GM21390 (cell line): ENCODE data around the gene EXOC7.

ENCODE experiments used
- ATAC-seq: cut with Tn5 transposase; IDR thresholded peaks from one replicate; pipeline ENCODE4 v1.9.1; 2021; ENCODE audit not compliant: unreplicated experiment

Gene EXOC7

DNA sequence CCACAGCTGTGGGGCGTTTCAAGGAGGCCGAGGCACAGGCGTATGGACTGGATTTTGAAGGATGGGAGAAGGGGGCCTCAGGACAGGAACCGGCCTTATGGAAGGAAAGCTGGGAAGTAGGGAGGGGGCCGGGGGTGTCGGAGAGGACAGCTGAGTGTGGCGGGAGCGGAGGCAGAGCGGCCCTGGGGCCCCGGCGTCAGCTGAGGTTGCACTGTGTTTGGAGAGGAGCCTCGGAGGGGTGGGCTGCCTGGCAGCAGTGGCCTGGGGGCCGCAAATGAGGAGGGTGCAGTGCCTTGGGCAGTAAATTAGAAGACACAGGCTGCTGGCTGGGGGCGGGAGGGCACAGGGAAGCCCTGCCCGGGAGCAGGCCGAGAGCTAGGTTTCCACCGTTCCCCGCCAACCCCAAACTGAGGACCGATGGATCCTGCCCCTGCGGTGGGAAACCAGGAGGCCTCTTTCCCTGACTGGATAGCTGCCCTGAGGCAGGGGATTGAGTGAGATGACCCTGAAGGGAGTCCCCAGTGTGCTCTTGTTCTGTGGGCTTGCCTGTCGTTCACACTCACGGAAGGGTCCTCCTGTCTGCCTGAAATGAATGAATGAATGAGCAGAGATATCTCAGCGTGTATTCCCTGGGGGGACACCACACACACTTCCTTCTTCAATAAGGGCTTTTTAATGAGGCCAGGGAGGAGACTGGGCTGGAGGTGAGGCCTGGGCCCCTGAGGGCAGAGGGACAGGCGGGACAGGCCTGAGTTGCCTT lies 19.0 kb upstream of the EXOC7 start:
- ATAC-seq = no peak

DNA sequence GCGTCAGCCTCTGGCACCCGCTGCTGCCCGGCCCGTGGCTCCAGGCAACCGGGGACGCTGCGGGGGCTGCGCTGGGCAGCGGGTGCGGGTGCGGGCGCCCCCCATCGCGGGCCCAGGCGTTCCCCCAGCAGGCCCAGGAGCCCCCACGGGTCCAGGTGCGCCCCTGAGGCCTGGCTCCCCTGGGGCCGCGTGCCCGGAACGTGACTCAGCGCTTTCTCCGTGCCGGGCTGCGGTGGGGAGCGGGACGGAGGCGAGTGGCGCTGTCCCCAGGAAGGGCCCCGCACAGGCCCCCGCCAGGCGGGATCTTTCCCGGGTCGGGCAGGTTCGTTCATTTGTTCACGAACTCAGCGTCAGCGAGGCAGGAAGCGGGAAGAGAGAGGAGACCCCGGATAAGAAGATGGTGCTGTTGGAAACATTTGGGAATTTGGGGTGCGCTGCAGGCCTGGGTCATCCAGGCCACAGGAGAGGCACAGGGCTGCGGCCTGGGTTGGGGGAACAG lies 18.4 kb upstream of the EXOC7 start:
- no peak for ATAC-seq

GRCh38 chr17:76120658-76121008 lies 17.0 kb upstream of the EXOC7 start:
- no peak for ATAC-seq

- no peak for ATAC-seq
Measured at GRCh38 chr17:76119409-76120371, 16.1 kb upstream of the EXOC7 start.

DNA sequence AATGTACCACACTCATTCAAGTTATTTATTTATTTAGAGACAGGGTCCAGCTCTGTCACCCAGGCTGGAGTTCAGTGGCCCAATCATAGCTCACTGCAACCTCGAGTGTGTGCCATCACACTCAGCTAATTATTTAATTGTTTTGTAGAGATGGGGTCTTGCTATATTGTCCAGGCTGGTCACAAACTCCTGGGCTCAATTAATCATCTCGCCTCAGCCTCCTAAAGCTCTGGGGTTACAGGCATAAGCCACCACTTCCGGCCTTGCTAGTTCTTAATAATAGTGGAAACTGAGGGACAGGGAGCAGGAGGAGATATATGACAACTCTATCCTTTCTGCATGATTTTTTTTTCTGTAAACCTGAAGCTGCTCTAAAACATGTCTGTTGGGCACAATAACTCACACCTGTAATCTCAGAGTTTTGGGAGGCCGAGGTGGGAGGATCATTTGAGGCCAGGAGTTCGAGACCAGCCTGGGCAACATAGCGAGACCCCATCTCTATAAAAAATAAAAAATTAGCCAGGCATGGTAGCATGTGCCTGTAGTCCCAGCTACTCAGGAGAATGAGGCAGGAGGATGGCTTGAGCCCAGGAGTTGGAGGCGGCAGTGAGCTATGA lies 11.7 kb upstream of the EXOC7 start:
- ATAC-seq = no peak

DNA sequence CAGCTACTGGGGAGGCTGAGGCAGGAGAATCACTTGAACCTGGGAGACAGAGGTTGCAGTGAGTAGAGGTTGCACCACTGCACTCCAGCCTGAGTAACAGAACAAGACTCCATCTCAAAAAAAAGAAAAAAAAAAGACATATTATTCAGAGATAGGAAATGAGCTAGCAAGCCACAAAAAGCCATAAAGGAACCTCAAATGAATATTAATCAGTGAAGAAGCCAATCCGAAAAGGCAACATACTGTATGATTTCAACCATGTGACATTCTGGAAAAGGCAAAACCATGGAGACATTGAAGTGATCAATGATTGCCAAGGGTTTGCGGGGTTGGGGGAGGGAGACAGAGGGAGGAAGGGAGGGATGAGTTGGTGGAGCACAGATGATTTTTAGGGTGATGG lies 8.4 kb upstream of the EXOC7 start:
- ATAC-seq = no peak

- no peak for ATAC-seq
Measured at GRCh38 chr17:76107509-76107908, 3.9 kb upstream of the EXOC7 start.

DNA sequence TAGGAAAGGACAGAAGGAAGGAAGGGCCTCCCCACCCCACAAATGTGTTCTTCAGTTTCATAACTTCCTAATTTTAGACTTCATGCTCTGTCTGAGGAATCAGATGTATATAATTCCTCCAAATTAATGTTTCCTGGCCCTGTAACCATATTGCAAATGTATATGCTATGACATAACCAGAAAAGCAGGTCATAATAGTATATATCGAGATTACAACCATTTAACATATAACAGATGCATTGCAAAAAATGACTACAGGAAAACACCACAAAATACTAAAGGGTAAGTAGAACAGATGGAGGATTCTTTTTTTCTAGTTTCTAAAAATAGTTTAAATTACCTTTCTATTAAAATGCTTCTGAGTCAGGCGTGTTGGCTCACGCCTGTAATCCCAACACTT lies 3.1 kb upstream of the EXOC7 start:
- ATAC-seq = no peak

DNA sequence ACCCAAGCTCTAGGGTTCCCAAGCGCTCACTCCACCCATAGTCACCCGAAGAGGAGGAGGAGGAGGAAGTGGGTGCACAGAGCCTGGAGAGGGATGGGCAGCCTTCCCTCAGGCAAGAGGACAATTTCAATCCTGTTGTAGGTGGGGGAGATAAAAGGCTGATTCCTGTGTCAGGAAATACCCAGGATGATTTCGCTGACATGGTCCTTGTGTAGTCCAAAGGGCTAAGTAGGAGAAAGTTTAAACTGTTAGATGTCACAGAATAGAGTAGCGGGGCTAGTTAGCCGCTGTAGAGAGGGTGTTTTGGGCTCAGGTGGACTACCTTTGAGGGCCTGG lies 1.3 kb upstream of the EXOC7 start:
- no peak for ATAC-seq

DNA sequence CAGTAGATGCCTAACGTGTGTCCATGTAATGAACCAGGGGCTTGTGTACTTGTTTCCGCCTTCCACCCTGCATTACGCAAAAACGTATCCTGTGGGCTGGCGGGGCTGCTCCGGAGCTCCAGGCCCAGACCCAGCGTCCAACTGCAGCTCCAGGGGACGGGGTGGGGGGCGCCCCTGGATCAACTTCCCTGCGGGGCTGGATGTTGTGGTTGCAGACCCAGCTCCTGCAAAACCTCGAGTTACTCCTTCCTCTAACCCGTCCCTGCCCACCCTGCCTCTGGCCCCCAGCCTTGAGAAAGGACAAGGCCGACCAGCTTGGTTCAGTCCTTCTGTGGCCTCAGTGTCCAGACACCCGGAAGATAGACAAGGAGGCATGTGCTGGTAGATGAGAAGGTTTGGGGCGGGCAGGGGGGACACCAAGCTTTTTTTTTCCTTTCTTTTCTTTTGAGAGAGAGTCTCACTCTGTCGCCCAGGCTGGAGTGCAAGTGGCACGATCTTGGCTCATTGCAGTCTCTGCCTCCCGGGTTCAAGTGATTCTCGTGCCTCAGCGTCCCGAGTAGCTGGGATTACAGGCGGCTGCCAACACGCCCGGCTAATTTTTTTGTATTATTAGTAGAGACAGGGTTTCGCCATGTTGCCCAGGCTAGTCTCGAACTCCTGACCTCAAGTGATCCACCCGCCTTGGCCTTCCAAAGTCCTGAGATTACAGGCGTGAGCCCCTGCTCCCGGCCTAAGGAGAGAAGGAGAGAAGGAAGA lies 731 bp upstream of the EXOC7 start:
- peak; percentile 8 for ATAC-seq

DNA sequence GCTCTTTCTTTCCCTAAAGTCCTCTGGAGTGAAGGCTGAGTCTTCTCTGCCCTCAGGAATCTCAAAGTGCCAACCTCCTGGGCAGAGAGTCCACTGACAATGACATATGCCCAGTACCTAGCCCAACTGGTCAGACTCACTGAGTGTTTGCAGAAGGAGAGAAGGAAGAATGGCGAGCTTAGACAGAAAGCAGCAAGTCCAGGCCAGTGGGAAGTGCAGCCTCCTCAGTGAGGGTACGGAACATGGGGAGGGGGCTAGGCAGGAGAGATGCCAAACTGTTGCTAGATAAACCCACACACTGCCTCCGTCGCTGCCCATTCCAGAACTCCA lies 678 bp downstream of the EXOC7 start:
- no peak for ATAC-seq

DNA sequence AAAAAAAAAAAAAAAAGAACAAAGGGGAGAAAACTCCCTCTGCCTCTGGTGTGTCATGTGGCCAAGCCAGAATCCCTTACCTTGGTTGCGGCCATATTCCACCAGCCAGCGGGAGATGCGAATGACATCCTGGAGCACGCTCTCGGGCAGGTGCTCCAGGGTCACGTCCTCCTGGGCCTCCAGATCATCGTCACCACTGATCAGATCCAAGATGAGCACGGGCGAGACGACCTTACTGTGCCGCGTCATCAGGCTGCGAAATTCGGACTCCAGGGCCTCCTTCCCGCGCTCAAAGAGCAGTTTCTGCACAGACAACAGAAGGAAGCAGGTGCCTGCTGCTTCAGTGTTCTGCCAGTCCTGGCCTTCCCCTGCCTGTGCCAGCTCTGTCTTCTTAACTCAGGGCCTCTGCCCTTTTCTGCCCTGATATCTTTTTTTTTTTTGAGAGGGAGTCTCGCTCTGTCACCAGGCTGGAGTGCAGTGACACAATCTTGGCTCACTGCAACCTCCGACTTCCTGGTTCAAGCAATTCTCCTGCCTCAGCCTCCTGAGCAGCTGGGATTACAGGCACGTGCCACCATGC lies 5.8 kb downstream of the EXOC7 start:
- no peak for ATAC-seq

GRCh38 chr17:76095943-76096342 lies 7.6 kb downstream of the EXOC7 start:
- ATAC-seq = no peak

DNA sequence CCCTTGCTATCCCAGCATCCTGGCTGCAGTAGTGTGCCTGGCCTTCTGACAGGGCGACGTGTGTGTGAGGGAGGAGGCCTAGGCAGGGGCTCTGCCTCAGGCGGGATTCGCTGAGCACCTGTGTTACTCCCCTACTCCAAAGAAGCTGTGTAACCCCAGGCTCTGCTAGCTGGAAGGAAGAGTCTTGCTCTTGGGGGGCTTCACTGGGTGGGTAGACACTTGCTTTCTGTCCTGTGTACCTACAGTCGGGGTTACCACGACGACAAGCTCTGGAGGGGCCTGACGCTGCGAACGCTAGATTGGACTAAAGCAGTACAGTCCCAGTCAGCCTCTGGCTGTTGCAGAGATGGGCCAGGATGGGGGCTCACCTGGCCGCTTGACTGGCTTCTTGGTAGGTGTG lies 9.5 kb downstream of the EXOC7 start:
- no peak for ATAC-seq

- ATAC-seq = no peak
Measured at GRCh38 chr17:76092526-76093413, 10.8 kb downstream of the EXOC7 start.

DNA sequence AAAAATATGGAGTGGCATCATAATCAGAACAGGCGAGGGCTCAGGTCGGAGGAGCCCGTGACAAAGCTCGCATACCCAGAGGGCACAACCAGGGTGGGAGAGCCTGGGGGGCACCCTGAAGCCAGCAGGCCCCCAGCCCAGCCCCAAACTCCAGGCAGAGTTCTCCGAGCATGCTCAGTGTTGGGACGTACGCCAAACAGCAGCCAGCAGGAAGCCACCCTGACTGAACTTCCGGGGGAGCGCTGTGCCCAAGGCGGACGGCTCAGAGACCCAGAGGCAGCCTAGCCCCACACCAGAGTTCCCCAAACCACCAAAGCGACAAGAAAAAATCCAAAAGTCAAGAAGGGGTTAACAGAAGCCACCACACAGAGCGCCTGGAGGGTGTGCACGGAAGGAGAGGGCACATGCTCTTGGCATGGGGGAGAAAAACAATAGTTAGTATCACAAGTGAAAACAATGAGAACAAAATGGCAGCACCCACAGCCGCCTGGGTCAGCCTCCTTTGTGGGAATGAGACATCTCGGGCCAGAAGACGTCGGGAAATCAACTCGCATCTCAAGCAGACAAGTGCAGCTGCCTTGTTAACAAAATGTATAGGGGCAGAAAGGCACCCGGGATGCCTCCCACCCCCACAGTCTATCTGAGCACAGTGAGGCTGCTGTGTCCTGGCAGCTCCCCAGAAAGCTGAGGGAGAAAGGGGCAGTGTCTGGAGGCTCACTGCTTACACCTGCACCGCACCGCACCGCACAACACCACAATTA lies 11.9 kb downstream of the EXOC7 start:
- no peak for ATAC-seq

- no peak for ATAC-seq
Measured at GRCh38 chr17:76090517-76091129, 13.0 kb downstream of the EXOC7 start.

GRCh38 chr17:76089680-76090516 lies 13.7 kb downstream of the EXOC7 start:
- no peak for ATAC-seq
